Endodermal cell (in vitro differentiated cells): ENCODE measurements around the gene SLC39A10. TPM values are rescaled to one million over a fixed set of nuclear protein-coding genes. Genes with fewer than 3 reads are reported as not detected.

Source experiments
- DNase-seq: peaks from one replicate; pipeline ENCODE4 v3.0.0-alpha.2; 2017
- H3K27ac ChIP-seq: 2 replicates; pipeline ENCODE4 v1.5.1; 2013; ENCODE audit warnings: mild to moderate bottlenecking, low read depth, low read length, moderate library complexity
- H3K27me3 ChIP-seq: 2 replicates; pipeline ENCODE4 v1.6.1; 2013; ENCODE audit warnings: mild to moderate bottlenecking, low read length, moderate library complexity; ENCODE audit not compliant: insufficient read depth, control insufficient read depth, poor library complexity, severe bottlenecking
- H3K36me3 ChIP-seq: 2 replicates; pipeline ENCODE4 v1.7.0; 2013; ENCODE audit warnings: mild to moderate bottlenecking, low read length, moderate library complexity; ENCODE audit not compliant: control insufficient read depth, insufficient read depth
- H3K4me1 ChIP-seq: one replicate; pipeline ENCODE4 v1.7.0; 2013; ENCODE audit warnings: low read length; ENCODE audit not compliant: control insufficient read depth, insufficient read depth
- H3K4me3 ChIP-seq: 2 replicates; pipeline ENCODE4 v1.5.1; 2013; ENCODE audit warnings: mild to moderate bottlenecking, low read length, moderate library complexity
- H3K9ac ChIP-seq: 2 replicates; pipeline ENCODE4 v1.6.1; 2013; ENCODE audit warnings: mild to moderate bottlenecking, low read length, moderate library complexity; ENCODE audit not compliant: poor library complexity, severe bottlenecking; ENCODE audit errors: extremely low read depth
- H3K9me3 ChIP-seq: 2 replicates; pipeline ENCODE4 v1.6.1; 2013; ENCODE audit warnings: mild to moderate bottlenecking, low read length, moderate library complexity; ENCODE audit not compliant: control insufficient read depth
- H3K27ac Mint-ChIP-seq: 2 replicates; pipeline ENCODE4 v1.8.0; 2020; ENCODE audit warnings: mixed read lengths
- H3K27me3 Mint-ChIP-seq: 2 replicates; pipeline ENCODE4 v1.8.0; 2021; ENCODE audit warnings: mild to moderate bottlenecking, mixed read lengths; ENCODE audit not compliant: insufficient read depth
- H3K36me3 Mint-ChIP-seq: 2 replicates; pipeline ENCODE4 v1.8.0; 2020; ENCODE audit warnings: low read depth, mixed read lengths
- H3K4me1 Mint-ChIP-seq: 2 replicates; pipeline ENCODE4 v1.8.0; 2020; ENCODE audit warnings: mixed read lengths
- H3K4me3 Mint-ChIP-seq: 2 replicates; pipeline ENCODE4 v1.8.0; 2020; ENCODE audit warnings: mild to moderate bottlenecking, moderate library complexity, mixed read lengths
- H3K9me3 Mint-ChIP-seq: 2 replicates; pipeline ENCODE4 v1.8.0; 2020; ENCODE audit warnings: mild to moderate bottlenecking, mixed read lengths
- WGBS, 2 experiments: methylation state at CpG; one replicate each; pipeline versions ENCODE4 v1.1.5 to v1.1.7; 2013; ENCODE audit warnings: missing lambda C conversion rate in 2 of 2, mixed read lengths in 1 of 2; ENCODE audit not compliant: insufficient coverage in 1 of 2, insufficient read length in 1 of 2; 5-methylcytosine and 5-hydroxymethylcytosine counted together
- total RNA-seq, 2 donors: library from RNA; stranded (reverse); fragmentation: NEBNext Ultra II Directional in 1 of 2; extraction: Animal tissue kit (Norgen Biotek cat#: 25700) in 1 of 2; gene quantifications; 2 replicates in 1 of 2; 3 replicates in 1 of 2; pipeline ENCODE4 v1.2.1, GENCODE V29; 2021
- TF ChIP-seq, protein P1 (sequence below): fragments of 200-600 bp; sonication (generic); conservative IDR thresholded peaks from 2 replicates; pipeline ENCODE4 v1.5.0; 2021; ENCODE audit warnings: antibody characterized with exemption, mild to moderate bottlenecking

SLC39A10 gene
- total RNA-seq, 2 donors from 2014 or later, result 79.6 to 113 TPM

DNA sequence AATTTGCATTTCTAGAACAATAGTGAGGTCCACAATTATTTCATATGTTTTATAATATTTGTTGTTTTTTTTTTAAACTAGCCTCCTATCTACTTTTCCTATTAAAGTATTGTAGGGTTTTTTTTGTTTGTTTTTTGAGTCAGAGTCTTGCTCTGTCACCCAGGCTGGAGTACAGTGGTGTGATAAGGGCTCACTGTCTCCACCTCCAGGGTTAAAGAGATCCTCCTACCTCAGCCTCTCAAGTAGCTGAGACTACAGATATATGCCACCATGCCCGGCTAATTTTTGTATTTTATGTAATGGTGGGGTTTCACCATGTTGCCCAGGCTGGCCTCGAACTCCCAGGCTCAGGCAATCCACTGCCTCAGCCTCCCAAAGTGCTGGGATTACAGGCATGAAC, 122.5 kb downstream of the SLC39A10 start:
- Histone ChIP-seq H3K4me3 (no peak overlapping the region), H3K27ac (no peak overlapping the region), H3K9me3 (no peaks in the 10 kb centered on the region), H3K36me3 (no peaks in the 10 kb centered on the region), H3K9ac (no peak overlapping the region), H3K27me3 (no peaks in the 10 kb centered on the region), H3K4me1 (no peaks in the 10 kb centered on the region)
- Mint-ChIP-seq H3K4me1 (peaks cover 2% of the 10 kb centered on the region), H3K27ac (no peak overlapping the region), H3K9me3 (no peaks in the 10 kb centered on the region), H3K27me3 (no peaks in the 10 kb centered on the region), H3K4me3 (no peak overlapping the region), H3K36me3 (no peaks in the 10 kb centered on the region)
- 100% methylated on average over 1 of the region's 2 CpGs; no CpG with 5 or more reads in 1 of the 2 experiments for WGBS, 2 experiments
- DNase-seq, result no peak
- TF ChIP-seq, protein P1, sequence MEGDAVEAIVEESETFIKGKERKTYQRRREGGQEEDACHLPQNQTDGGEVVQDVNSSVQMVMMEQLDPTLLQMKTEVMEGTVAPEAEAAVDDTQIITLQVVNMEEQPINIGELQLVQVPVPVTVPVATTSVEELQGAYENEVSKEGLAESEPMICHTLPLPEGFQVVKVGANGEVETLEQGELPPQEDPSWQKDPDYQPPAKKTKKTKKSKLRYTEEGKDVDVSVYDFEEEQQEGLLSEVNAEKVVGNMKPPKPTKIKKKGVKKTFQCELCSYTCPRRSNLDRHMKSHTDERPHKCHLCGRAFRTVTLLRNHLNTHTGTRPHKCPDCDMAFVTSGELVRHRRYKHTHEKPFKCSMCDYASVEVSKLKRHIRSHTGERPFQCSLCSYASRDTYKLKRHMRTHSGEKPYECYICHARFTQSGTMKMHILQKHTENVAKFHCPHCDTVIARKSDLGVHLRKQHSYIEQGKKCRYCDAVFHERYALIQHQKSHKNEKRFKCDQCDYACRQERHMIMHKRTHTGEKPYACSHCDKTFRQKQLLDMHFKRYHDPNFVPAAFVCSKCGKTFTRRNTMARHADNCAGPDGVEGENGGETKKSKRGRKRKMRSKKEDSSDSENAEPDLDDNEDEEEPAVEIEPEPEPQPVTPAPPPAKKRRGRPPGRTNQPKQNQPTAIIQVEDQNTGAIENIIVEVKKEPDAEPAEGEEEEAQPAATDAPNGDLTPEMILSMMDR, result peak; percentile 19

DNA sequence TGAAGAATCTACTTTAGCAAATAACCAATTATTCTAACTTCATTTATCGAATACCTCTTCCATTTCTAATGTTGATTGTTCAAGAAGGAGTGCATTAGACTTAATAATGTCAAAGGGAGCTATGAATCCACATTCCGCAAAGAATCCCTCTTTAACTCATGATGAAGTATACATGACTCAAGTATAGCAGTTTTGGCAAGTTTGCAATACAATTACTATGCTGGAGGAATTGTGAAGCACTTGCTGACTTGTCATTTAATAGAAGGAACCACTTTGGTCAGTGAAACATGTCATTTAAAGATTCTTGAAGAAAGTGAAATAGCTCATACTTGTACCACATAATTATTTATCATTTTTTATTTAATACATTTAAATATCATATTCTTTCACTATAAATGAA, 125.1 kb downstream of the SLC39A10 start:
- H3K9ac ChIP-seq, result no peak overlapping the region
- H3K36me3 ChIP-seq, result no peaks in the 10 kb centered on the region
- no peaks in the 10 kb centered on the region for H3K9me3 ChIP-seq
- Mint-ChIP-seq H3K27ac (no peak overlapping the region), H3K4me1 (no peaks in the 10 kb centered on the region), H3K27me3 (no peaks in the 10 kb centered on the region), H3K9me3 (no peaks in the 10 kb centered on the region), H3K4me3 (no peak overlapping the region), H3K36me3 (no peaks in the 10 kb centered on the region)
- H3K27ac ChIP-seq, result no peak overlapping the region
- WGBS, 2 experiments, result 96 to 100% methylated on average over 1 of the region's 2 CpGs
- no peaks in the 10 kb centered on the region for H3K4me1 ChIP-seq
- no peak overlapping the region for H3K4me3 ChIP-seq
- no peak for DNase-seq
- H3K27me3 ChIP-seq, result no peaks in the 10 kb centered on the region
- TF ChIP-seq, protein P1, result no peak
